Measurements from ENCODE around the gene AP3M1.

GRCh38 chr10:74109452-74109851, 41.2 kb downstream of the AP3M1 start:
- TF ChIP-seq ZFP36 (IDR thresholded peaks at IDR 0.05; ENCODE audit: borderline replicate concordance, partially characterized antibody): no peak
- no peak for TF ChIP-seq PBX3 (IDR thresholded peaks at IDR 0.05)
- no peak for TF ChIP-seq EP300 (IDR thresholded peaks at IDR 0.05)
- TF ChIP-seq ZC3H11A (IDR thresholded peaks at IDR 0.05): no peak
- TF ChIP-seq CTCF (IDR thresholded peaks at IDR 0.05): no peak
- TF ChIP-seq EHMT2 (IDR thresholded peaks at IDR 0.05; ENCODE audit: low read depth): no peak
- no peak for TF ChIP-seq POLR2A (IDR thresholded peaks at IDR 0.05; ENCODE audit: low read length)
